ENCODE results near the gene OPHN1. TPM values are rescaled to one million over a fixed set of nuclear protein-coding genes. Genes with fewer than 3 reads are reported as not detected.

OPHN1 gene
- total RNA-seq, 1 experiment from 2014 or later, result 72.0 TPM

- in situ Hi-C loops (cut with HindIII; ENCODE audit: low pct_unique_long_range_greater_than_20kb, low sequenced_read_pairs), result no loop called here
- DNase-seq (ENCODE audit: low read depth, low spot score), result no peak
Observed at GRCh38 chrX:68147848-68148247, 285.4 kb downstream of the OPHN1 start.

GRCh38 chrX:68146054-68146453 is 287.2 kb downstream of the OPHN1 start:
- peak; percentile 70 for DNase-seq (ENCODE audit: low read depth, low spot score)

DNA sequence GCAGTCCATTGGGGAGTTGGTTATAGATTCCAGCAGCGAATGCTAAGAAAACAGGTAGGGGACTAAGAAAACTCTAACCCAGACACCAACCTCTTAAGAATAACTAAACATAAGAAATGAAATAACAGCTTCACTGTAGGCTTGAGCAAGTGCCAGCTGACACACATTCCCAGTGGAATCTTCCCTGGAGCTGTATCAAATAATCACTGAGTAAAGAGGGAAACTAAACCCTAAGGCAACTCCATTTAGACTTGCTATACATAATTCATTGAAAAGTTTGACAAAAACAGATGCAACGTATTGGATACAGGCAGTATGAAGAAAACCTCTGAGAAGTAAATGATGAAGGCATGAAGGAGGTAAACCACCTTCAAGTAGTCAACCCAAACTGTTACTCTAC is 293.5 kb downstream of the OPHN1 start:
- in situ Hi-C loops (cut with HindIII; ENCODE audit: low pct_unique_long_range_greater_than_20kb, low sequenced_read_pairs), result no loop called here

More at GRCh38 chrX:68146054-68146453, 287.2 kb downstream of the OPHN1 start:
- in situ Hi-C loops (cut with HindIII; ENCODE audit: low pct_unique_long_range_greater_than_20kb, low sequenced_read_pairs), result no loop called here

GRCh38 chrX:68133181-68133580 is 300.1 kb downstream of the OPHN1 start:
- in situ Hi-C loops (cut with HindIII; ENCODE audit: low pct_unique_long_range_greater_than_20kb, low sequenced_read_pairs), result no loop called here

More for the DNA sequence above, 293.5 kb downstream of the OPHN1 start:
- no peak for DNase-seq (ENCODE audit: low read depth, low spot score)

GRCh38 chrX:68132749-68133148 is 300.5 kb downstream of the OPHN1 start:
- DNase-seq (ENCODE audit: low read depth, low spot score), result no peak
- in situ Hi-C loops (cut with HindIII; ENCODE audit: low pct_unique_long_range_greater_than_20kb, low sequenced_read_pairs), result no loop called here

More at GRCh38 chrX:68133181-68133580, 300.1 kb downstream of the OPHN1 start:
- DNase-seq (ENCODE audit: low read depth, low spot score), result peak; percentile 22

DNA sequence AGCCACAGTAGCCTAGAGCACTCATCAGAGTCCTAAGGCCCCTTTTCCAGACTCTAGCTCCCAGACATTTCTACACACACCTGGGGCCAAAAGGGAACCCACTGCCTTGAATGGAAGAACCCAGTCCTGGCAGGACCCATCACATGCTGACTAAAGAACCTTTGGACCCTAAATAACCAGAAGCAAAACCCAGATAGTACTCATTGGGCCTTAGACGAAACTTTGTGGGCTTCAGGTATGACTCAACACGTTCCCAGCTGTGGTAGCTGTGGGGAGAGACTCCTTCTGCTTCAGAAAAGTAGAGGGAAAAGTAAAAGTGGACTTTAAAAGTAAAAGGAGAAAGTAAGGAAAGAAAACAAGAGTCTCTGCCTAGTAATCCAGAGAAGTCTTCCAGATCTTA is 311.5 kb downstream of the OPHN1 start:
- in situ Hi-C loops (cut with HindIII; ENCODE audit: low pct_unique_long_range_greater_than_20kb, low sequenced_read_pairs), result no loop called here
- DNase-seq (ENCODE audit: low read depth, low spot score), result no peak

- peak; percentile 55 for DNase-seq (ENCODE audit: low read depth, low spot score)
- in situ Hi-C loops (cut with HindIII; ENCODE audit: low pct_unique_long_range_greater_than_20kb, low sequenced_read_pairs), result no loop called here
Observed at GRCh38 chrX:68121371-68121770, 311.9 kb downstream of the OPHN1 start.

DNA sequence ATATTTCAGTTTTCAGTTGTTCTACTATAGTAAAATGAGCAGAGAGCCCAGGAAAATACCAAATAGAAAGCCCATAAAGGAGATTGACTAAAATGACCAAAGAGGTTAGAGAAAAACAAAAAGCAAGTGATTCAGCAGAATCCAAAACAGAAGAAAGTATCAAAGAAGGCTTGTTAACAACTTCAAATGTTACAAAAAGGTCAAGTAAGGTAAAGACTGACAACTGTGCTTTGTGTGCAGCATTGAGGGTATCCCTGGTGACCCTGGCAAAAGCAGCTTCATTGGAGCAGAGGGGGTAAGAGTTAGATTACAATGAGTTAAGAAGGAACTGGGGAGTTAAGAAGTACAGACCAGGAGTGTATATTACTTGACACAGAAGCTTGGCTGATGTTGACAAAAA is 317.9 kb downstream of the OPHN1 start:
- peak; percentile 55 for DNase-seq (ENCODE audit: low read depth, low spot score)
- in situ Hi-C loops (cut with HindIII; ENCODE audit: low pct_unique_long_range_greater_than_20kb, low sequenced_read_pairs), result no loop called here

DNA sequence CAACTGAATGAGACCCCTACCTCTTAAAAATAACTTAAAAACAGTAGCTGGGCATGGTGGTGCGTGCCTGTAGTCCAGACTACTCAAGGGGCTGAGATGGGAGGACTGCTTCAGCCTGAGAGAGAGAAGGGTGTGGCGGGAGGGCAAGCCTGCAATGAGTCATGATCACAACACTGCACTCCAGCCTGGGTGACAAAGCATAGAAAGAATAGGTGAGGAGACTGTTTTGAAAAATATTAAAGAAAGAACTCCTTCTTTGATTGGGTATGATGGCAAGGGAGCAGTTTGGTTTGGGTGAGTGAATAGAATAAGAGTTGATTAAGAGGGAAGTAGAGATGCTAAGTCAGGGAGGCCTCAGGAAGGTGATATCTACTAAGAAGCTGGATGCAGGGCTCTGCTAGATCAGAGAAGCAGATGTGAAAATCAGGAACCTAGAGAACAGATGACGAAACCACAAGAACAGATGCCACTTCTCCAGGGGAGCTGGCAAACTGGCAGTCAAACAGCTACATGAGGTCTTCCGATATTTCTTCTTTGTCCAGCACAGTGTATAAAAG is 318.6 kb downstream of the OPHN1 start:
- no peak for DNase-seq (ENCODE audit: low read depth, low spot score)
- in situ Hi-C loops (cut with HindIII; ENCODE audit: low pct_unique_long_range_greater_than_20kb, low sequenced_read_pairs), result no loop called here

- in situ Hi-C loops (cut with HindIII; ENCODE audit: low pct_unique_long_range_greater_than_20kb, low sequenced_read_pairs), result no loop called here
- no peak for DNase-seq (ENCODE audit: low read depth, low spot score)
Observed at GRCh38 chrX:68113837-68114572, 319.3 kb downstream of the OPHN1 start.

DNA sequence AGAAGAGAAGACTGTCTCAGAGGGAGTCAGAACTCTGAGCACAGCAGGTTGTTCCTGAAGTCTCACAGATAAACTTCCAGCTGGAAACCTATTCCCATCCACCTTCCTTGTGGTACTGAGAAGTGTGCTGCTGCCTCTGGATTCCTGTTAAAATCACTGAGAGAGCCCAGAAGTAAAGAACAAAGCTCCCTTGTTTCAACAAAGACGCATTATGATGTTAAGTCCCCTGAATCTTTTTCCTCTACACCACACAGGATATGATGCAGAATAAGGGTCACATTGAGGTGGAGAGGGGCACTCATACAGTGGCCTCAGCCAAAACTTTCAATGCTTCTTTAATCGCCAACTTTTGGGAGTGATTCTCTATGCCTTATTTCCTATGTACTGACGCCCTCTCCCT is 321.0 kb downstream of the OPHN1 start:
- DNase-seq (ENCODE audit: low read depth, low spot score), result peak; percentile 95
- in situ Hi-C loops (cut with HindIII; ENCODE audit: low pct_unique_long_range_greater_than_20kb, low sequenced_read_pairs), result no loop called here

- in situ Hi-C loops (cut with HindIII; ENCODE audit: low pct_unique_long_range_greater_than_20kb, low sequenced_read_pairs), result no loop called here
- no peak for DNase-seq (ENCODE audit: low read depth, low spot score)
Observed at GRCh38 chrX:68109162-68109561, 324.1 kb downstream of the OPHN1 start.

GRCh38 chrX:68098431-68098830 is 334.9 kb downstream of the OPHN1 start:
- no peak for DNase-seq (ENCODE audit: low read depth, low spot score)
- in situ Hi-C loops (cut with HindIII; ENCODE audit: low pct_unique_long_range_greater_than_20kb, low sequenced_read_pairs), result no loop called here

DNA sequence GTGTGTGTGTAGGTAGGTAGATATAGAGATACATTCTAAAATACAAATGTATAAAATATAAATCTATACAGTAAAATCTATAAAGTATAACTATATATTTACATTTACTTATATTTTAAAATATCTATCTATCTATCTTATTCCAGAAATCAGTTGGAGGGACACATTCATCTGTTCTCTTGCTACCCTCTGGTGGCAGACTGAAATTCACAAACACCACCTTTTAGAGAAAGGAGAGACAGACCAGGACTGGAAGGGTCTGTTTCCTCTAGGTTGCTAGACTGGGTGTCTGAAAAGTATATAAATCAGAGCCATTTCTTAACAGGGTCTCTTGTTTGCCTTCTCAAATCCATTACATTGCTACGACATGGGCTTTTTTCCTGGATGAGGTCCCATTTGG is 343.0 kb downstream of the OPHN1 start:
- DNase-seq (ENCODE audit: low read depth, low spot score), result no peak
- in situ Hi-C loops (cut with HindIII; ENCODE audit: low pct_unique_long_range_greater_than_20kb, low sequenced_read_pairs), result no loop called here

DNA sequence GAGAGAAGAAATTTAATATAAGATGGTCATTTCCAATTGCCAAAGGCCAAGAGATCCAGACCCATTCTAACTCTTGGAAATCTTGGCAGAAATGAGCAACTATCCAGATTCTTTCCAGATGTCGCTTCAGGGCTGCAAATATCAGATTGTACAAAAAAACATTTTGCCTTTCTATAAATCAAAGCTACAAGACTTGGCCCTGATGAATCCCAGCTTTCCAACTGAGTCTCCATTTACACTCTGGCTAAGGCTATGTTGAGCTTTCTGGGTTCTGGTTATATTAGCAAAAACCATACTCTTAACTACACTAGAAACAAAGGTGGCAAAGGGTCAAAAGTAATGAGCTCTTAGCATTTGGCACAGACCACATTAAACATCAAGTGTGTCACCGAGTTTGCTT is 345.8 kb downstream of the OPHN1 start:
- DNase-seq (ENCODE audit: low read depth, low spot score), result no peak
- in situ Hi-C loops (cut with HindIII; ENCODE audit: low pct_unique_long_range_greater_than_20kb, low sequenced_read_pairs), result no loop called here

GRCh38 chrX:68086709-68087108 is 346.6 kb downstream of the OPHN1 start:
- no peak for DNase-seq (ENCODE audit: low read depth, low spot score)
- in situ Hi-C loops (cut with HindIII; ENCODE audit: low pct_unique_long_range_greater_than_20kb, low sequenced_read_pairs), result no loop called here

- in situ Hi-C loops (cut with HindIII; ENCODE audit: low pct_unique_long_range_greater_than_20kb, low sequenced_read_pairs), result no loop called here
- no peak for DNase-seq (ENCODE audit: low read depth, low spot score)
Observed at GRCh38 chrX:68084765-68085164, 348.5 kb downstream of the OPHN1 start.

DNA sequence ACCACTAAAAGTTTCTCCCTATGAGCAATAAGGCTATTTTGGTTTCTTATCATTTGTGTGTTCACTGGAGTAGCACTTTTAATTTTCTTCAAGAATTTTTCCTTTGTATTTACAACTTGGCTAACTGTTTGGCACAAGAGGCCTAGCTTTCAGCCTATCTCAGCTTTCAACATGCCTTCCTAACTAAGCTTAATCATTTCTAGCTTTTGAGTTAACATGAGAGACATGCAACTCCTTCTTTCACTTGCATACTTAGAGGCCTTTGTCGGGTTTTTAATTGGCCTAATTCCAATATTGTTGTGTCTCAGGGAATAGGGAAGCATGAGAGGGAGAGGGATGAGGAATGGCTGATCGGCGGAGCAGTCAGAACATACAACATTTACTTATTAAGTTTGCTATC is 349.8 kb downstream of the OPHN1 start:
- in situ Hi-C loops (cut with HindIII; ENCODE audit: low pct_unique_long_range_greater_than_20kb, low sequenced_read_pairs), result no loop called here
- no peak for DNase-seq (ENCODE audit: low read depth, low spot score)

DNA sequence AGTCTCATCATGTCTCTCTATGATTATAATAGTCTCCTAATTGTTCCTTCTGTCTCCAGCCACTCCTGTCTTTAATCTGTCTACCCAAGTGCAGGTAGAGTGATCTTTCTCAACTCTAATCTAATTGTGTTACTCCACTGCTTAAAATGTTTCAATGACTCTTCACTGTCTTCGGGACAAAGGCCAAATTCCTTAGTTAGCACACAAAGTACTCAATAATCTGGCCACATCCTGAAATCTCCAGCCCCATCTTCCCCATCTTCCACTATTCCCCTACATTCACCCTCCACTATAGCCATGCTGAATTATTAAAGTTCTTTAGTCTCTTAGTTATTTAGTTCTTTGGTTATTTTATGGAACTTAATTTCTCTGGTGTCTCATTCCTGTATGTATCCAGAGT is 353.3 kb downstream of the OPHN1 start:
- no peak for DNase-seq (ENCODE audit: low read depth, low spot score)
- in situ Hi-C loops (cut with HindIII; ENCODE audit: low pct_unique_long_range_greater_than_20kb, low sequenced_read_pairs), result no loop called here

Data from SK-MEL-5 (cell line).